ENCODE data around the gene HYDIN.

DNA sequence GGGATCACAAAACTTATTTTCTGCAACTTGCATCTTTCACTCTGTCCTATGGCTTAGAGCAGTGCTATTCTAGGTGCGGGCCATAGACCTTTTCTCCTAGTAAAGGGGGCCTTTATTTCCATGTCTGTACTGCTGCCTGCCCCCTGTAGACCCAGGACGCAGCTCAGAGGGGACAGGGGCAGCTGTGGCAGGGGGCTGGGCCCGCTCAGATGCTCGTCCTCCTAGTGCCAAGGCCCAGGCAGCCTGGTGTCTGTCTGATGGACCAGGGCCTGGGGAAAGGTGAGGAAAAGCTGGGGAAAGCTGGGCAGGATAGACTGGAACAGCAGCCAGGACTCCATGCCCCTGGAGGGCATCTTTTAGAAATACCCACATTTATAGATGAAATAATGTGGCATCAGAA, 455.1 kb downstream of the HYDIN start:
- TF ChIP-seq CTCF (conservative IDR thresholded peaks at IDR 0.05 in 1 of 2, IDR thresholded peaks at IDR 0.05 in 1 of 2; ENCODE audit: low read depth in 1 of 2, low read length in 2 of 2) (no peak), EZH2 (IDR thresholded peaks at IDR 0.05; ENCODE audit: low read length, missing control alignments) (no peak)

Data from fibroblast of lung (primary cell).